ENCODE data around the gene ARFGAP2.

The ARFGAP2 gene

DNA sequence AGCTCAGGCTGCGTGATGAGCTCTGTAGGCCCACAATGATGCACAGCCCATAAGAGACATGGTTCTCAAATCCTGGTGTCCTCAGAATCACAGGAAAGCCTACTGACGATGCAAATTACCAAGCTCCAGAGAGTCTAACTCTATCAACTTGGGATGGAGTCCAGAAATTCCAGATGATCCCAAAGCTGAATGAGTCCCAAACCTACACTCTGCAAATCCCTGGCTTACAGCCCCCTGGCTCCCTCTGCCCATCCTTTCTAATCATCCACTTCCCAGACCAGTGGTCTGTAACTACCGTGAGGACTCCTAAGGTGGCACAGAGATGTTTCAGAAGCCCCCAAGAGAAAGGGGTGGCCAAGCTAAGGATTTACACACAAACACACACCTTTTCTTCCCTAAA is 13.5 kb downstream of the ARFGAP2 start:
- H3K4me3 Mint-ChIP-seq: no peak overlapping the region
- H3K9me3 Mint-ChIP-seq: no peaks in the 10 kb centered on the region
- H3K36me3 Mint-ChIP-seq: no peaks in the 10 kb centered on the region
- no peaks in the 10 kb centered on the region for H3K4me1 Mint-ChIP-seq
- H3K27me3 Mint-ChIP-seq: no peaks in the 10 kb centered on the region
- no peak overlapping the region for H3K27ac Mint-ChIP-seq

DNA sequence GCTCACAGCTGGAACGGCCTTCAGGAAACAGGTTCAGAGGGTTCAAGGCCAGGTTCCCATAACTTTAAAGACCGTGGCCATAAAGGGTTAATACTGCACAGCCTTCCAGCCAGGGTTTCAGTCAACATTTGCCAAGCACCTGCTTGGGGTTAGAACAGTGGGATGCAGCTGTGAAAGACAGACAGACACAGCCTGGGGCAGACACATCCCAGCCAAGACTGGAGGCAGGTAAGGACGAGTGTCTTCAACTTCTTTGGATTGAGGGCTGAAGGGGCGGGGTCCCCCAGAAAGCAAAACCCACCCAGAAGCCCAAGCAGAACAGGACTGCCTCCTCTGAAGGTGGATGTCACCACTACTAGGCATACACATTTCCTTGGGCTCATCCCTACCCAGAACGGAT is 14.3 kb downstream of the ARFGAP2 start:
- no peak overlapping the region for H3K27ac Mint-ChIP-seq
- no peaks in the 10 kb centered on the region for H3K27me3 Mint-ChIP-seq
- H3K4me3 Mint-ChIP-seq: no peak overlapping the region
- H3K9me3 Mint-ChIP-seq: no peaks in the 10 kb centered on the region
- H3K4me1 Mint-ChIP-seq: no peaks in the 10 kb centered on the region
- H3K36me3 Mint-ChIP-seq: no peaks in the 10 kb centered on the region

GRCh38 chr11:47161890-47162289 is 14.8 kb downstream of the ARFGAP2 start:
- Mint-ChIP-seq H3K27ac (no peak overlapping the region), H3K27me3 (no peaks in the 10 kb centered on the region), H3K4me1 (no peaks in the 10 kb centered on the region), H3K9me3 (no peaks in the 10 kb centered on the region), H3K4me3 (no peak overlapping the region), H3K36me3 (no peaks in the 10 kb centered on the region)

DNA sequence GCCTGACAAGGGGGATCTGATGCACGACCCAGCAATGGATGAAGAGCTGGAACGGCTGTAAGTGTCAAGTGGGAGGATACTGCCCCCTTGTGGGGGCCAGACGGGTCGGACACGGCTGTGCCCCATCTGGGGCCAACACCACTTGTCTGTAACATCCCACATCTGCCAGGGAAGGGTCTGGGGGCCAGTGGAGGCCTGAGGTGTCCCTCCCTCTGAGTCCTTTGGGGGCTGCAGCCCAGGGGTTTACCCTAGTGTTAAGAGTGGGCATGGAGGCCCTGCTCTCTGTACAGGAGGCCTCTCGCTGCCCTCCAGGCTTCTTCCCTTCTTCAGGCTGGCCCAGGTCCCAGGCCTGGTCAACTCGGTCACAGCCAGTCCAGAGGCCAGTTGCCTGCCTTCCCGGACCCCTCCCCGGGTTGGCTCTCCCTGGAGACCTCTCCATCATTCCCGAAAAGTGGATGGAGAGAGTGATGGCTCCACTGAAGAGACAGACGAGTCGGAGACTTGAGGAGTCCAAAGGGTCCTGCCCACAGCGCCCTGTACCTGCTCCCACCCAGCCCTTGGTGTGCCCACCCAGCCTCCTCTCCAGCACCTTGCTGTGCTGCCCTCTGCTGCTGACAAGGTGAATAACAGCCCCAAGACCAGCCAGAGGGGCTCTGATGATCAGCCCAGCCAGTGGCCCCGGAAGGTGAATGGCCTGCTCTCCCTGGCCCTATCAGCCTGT is 15.4 kb downstream of the ARFGAP2 start:
- Mint-ChIP-seq H3K4me1 (no peaks in the 10 kb centered on the region), H3K27me3 (no peaks in the 10 kb centered on the region), H3K36me3 (no peaks in the 10 kb centered on the region), H3K4me3 (no peak overlapping the region), H3K9me3 (no peaks in the 10 kb centered on the region), H3K27ac (no peak overlapping the region)

GRCh38 chr11:47160753-47161133 is 15.9 kb downstream of the ARFGAP2 start:
- Mint-ChIP-seq H3K27me3 (no peaks in the 10 kb centered on the region), H3K4me3 (no peak overlapping the region), H3K9me3 (no peaks in the 10 kb centered on the region), H3K27ac (no peak overlapping the region), H3K36me3 (no peaks in the 10 kb centered on the region), H3K4me1 (peaks cover 2% of the 10 kb centered on the region)

DNA sequence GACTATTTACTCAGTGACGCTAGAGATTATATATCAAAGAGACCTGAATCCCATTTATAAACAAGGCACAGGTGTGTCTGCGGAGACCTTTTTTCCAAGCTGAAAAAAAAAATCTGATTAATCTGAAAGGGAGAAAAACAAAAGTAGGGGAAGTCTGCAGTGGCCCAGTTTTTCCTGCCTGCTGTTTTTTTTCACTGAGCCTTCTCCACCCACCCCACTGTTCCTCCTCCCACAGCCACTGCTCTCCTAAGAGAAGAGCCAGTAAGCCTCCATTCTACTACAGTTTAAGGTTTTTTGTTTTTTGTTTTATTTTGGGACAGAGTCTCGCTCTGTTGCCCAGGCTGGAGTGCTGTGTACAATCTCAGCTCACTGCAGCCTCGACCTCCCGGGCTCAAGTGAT is 18.4 kb downstream of the ARFGAP2 start:
- H3K27ac Mint-ChIP-seq: no peak overlapping the region
- no peak overlapping the region for H3K4me3 Mint-ChIP-seq
- H3K36me3 Mint-ChIP-seq: no peaks in the 10 kb centered on the region
- no peaks in the 10 kb centered on the region for H3K9me3 Mint-ChIP-seq
- H3K27me3 Mint-ChIP-seq: no peaks in the 10 kb centered on the region
- peaks cover 26% of the 10 kb centered on the region for H3K4me1 Mint-ChIP-seq

- H3K9me3 Mint-ChIP-seq: no peaks in the 10 kb centered on the region
- no peak overlapping the region for H3K4me3 Mint-ChIP-seq
- peaks cover 30% of the 10 kb centered on the region for H3K4me1 Mint-ChIP-seq
- H3K36me3 Mint-ChIP-seq: no peaks in the 10 kb centered on the region
- no peaks in the 10 kb centered on the region for H3K27me3 Mint-ChIP-seq
- H3K27ac Mint-ChIP-seq: no peak overlapping the region
Measured at GRCh38 chr11:47157805-47158204, 18.9 kb downstream of the ARFGAP2 start.

GRCh38 chr11:47156951-47157350 is 19.7 kb downstream of the ARFGAP2 start:
- Mint-ChIP-seq H3K27me3 (no peaks in the 10 kb centered on the region), H3K9me3 (no peaks in the 10 kb centered on the region), H3K4me1 (peaks cover 36% of the 10 kb centered on the region), H3K4me3 (no peak overlapping the region), H3K27ac (no peak overlapping the region), H3K36me3 (no peaks in the 10 kb centered on the region)

DNA sequence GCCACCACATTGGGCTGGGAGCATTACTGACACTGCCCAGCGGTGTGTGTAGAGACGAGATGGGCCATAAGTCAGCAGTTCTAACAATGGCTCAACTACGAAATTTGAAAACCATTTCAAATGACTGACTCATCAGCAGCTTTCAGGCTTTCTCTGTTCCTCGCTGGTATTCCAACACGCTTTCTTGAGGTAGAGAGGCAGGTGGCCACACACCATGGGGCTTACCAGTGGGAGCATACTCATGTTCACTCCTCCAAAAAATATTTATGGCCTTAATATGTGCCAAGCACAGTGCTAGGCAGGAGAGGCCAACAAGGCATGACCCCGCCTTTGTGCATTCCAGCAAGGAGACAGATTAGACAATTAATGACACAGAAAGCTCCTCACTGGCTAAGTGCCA is 20.3 kb downstream of the ARFGAP2 start:
- H3K27ac Mint-ChIP-seq: no peak overlapping the region
- H3K36me3 Mint-ChIP-seq: no peaks in the 10 kb centered on the region
- H3K4me1 Mint-ChIP-seq: peaks cover 36% of the 10 kb centered on the region
- no peak overlapping the region for H3K4me3 Mint-ChIP-seq
- H3K9me3 Mint-ChIP-seq: no peaks in the 10 kb centered on the region
- H3K27me3 Mint-ChIP-seq: no peaks in the 10 kb centered on the region

- Mint-ChIP-seq H3K27me3 (no peaks in the 10 kb centered on the region), H3K4me1 (peaks cover 36% of the 10 kb centered on the region), H3K27ac (no peak overlapping the region), H3K36me3 (no peaks in the 10 kb centered on the region), H3K4me3 (no peak overlapping the region), H3K9me3 (no peaks in the 10 kb centered on the region)
Measured at GRCh38 chr11:47155879-47156278, 20.8 kb downstream of the ARFGAP2 start.

GRCh38 chr11:47154616-47155570 is 21.8 kb downstream of the ARFGAP2 start:
- peak overlapping the region; percentile 48 for H3K4me3 Mint-ChIP-seq
- no peaks in the 10 kb centered on the region for H3K36me3 Mint-ChIP-seq
- H3K9me3 Mint-ChIP-seq: no peaks in the 10 kb centered on the region
- H3K27me3 Mint-ChIP-seq: no peaks in the 10 kb centered on the region
- peak overlapping the region; percentile 84 for H3K27ac Mint-ChIP-seq
- peaks cover 36% of the 10 kb centered on the region for H3K4me1 Mint-ChIP-seq

- peak overlapping the region; percentile 93 for H3K27ac Mint-ChIP-seq
- no peaks in the 10 kb centered on the region for H3K9me3 Mint-ChIP-seq
- H3K36me3 Mint-ChIP-seq: no peaks in the 10 kb centered on the region
- peak overlapping the region; percentile 75 for H3K4me3 Mint-ChIP-seq
- H3K27me3 Mint-ChIP-seq: no peaks in the 10 kb centered on the region
- peaks cover 36% of the 10 kb centered on the region for H3K4me1 Mint-ChIP-seq
Measured at GRCh38 chr11:47152953-47153950, 23.4 kb downstream of the ARFGAP2 start.

DNA sequence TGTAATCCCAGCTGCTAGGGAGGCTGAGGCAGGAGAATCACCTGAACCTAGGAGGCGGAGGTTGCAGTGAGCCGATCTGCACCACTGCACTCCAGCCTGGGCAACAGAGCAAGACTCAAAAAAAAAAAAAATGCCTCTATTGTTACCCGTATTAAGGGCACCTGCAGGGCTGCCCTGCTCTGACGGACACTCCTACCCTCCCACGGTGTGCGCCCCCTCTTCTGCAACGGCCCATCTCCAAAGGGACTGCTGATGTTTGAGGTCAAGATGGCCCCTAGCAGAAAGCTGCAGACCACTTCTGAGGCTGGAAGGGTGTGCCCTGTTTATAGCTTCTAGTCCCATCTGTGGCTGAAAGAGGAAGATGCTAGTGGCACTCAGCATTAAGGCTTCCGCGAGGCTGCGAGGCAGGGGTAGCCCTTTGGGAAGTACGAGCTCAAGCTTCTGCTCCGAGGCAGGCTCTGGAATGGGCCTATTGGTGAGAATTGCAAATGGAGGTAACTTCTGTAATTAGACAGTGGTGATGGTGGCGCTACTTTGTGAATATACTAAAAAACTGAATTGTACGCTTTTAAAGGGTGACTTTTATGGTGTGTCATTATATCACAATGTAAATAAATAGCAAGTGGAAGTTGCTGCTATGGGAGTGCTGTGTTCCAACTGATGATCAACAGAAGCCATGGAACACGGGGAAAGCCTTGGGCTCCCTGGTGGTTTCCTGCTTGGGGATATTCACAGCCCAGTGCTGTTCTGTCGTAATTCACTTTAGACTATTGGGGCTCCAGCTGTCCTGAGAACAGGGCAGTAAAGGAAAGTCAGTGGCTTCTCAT is 24.3 kb downstream of the ARFGAP2 start:
- Mint-ChIP-seq H3K4me1 (peaks cover 36% of the 10 kb centered on the region), H3K9me3 (no peaks in the 10 kb centered on the region), H3K27ac (peak overlapping the region; percentile 18), H3K27me3 (no peaks in the 10 kb centered on the region), H3K36me3 (no peaks in the 10 kb centered on the region), H3K4me3 (no peak overlapping the region)

DNA sequence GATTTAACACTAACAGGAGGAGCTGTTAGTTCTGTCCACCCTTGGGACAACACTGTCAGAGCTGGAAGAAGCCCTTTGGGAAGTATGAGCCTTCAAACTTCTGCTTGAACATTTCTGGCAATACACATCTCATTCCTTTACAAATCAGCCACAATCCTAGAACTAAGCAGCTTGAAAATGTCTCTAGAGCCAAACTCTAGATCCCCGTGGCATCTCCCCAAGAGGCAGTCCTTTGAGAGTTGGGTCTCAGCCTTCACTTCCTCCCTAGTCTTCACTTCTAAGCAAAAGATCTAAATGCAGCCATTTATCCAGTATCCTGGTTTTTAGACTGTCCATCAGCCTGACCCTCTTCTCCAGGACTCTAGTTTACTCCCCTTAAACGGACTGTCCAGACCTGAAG is 26.9 kb downstream of the ARFGAP2 start:
- Mint-ChIP-seq H3K27me3 (no peaks in the 10 kb centered on the region), H3K4me1 (peaks cover 25% of the 10 kb centered on the region), H3K36me3 (no peaks in the 10 kb centered on the region), H3K9me3 (no peaks in the 10 kb centered on the region), H3K4me3 (no peak overlapping the region), H3K27ac (no peak overlapping the region)
